ENCODE data around the gene CTNNA3. TPM values are rescaled to one million over a fixed set of nuclear protein-coding genes. Genes with fewer than 3 reads are reported as not detected.

The CTNNA3 gene
- total RNA-seq, 2 donors from 2014 or later, result under 0.01 to 0.33 TPM

DNA sequence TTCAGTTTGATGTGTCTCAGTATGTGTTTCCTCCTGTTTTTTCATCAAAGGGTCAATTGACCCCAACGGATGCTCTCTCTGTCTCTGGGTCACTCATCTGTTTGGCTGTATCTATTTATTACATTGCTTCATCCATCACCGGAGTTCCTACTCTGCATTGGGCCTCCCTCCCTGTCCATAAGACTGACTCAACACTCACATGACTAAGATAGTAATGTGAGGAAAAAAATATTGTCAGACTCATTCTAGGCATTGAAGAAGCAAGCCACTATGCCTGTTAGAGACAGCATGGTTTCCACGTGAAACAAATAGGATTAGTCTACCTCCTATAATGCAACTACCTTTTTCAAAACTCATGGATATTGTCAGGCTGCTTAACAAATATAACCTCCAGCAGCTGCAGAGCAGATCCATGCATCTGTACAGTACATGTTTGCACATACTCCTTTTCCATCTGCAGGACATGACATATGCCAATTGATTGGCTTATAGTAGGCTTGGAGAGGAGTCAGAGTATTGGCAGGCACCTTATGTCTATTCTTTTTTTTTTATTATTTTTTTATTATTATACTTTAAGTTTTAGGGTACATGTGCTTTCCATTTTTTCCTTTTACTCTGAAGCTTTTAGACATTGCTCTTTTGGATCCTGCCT lies 495.0 kb downstream of the CTNNA3 start:
- DNase-seq, result no peak
- Histone ChIP-seq H3K4me3 (no peak overlapping the region), H3K4me1 (no peaks in the 10 kb centered on the region), H3K27ac (no peak overlapping the region), H3K9me3 (no peaks in the 10 kb centered on the region), H3K27me3 (no peaks in the 10 kb centered on the region), H3K36me3 (replicated peaks in 1 of 2; ENCODE audit: insufficient read depth in 1 of 2, low read depth in 2 of 2) (no peaks in the 10 kb centered on the region)
- ATAC-seq, result no peak
- intact Hi-C loops (cut with DNase I), result no loop called here
- 77 to 81% methylated on average over 3 of the region's 3 CpGs for WGBS, 2 donors
- TF ChIP-seq, protein P1, sequence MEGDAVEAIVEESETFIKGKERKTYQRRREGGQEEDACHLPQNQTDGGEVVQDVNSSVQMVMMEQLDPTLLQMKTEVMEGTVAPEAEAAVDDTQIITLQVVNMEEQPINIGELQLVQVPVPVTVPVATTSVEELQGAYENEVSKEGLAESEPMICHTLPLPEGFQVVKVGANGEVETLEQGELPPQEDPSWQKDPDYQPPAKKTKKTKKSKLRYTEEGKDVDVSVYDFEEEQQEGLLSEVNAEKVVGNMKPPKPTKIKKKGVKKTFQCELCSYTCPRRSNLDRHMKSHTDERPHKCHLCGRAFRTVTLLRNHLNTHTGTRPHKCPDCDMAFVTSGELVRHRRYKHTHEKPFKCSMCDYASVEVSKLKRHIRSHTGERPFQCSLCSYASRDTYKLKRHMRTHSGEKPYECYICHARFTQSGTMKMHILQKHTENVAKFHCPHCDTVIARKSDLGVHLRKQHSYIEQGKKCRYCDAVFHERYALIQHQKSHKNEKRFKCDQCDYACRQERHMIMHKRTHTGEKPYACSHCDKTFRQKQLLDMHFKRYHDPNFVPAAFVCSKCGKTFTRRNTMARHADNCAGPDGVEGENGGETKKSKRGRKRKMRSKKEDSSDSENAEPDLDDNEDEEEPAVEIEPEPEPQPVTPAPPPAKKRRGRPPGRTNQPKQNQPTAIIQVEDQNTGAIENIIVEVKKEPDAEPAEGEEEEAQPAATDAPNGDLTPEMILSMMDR (IDR thresholded peaks at IDR 0.05), result no peak
- TF ChIP-seq POLR2A (IDR thresholded peaks at IDR 0.05), result no peak

DNA sequence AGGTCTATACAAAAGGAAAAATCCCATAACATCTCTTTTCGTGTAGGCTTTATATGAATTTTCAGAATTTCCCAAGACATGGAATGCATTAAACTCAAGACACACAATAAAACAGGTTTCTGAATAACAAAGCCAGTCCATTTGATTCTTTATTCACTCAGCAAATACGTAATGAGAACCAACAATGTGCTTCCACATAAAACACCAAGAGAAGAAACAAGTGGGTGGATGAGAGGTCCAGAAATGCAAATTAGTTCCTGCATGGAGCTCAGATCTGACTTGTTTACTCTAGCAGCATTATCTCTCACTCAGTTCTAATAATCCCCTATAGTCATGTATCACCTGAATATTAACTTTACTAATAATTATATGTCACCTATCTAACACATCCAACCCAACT lies 520.6 kb downstream of the CTNNA3 start:
- intact Hi-C loops (cut with DNase I), result no loop called here
- H3K4me1 ChIP-seq, result no peaks in the 10 kb centered on the region
- H3K27ac ChIP-seq, result no peak overlapping the region
- TF ChIP-seq POLR2A (IDR thresholded peaks at IDR 0.05), result no peak
- TF ChIP-seq, protein P1 (IDR thresholded peaks at IDR 0.05), result no peak
- H3K9me3 ChIP-seq, result no peaks in the 10 kb centered on the region
- WGBS, 2 donors, result 65 to 90% methylated on average over 2 of the region's 2 CpGs
- H3K27me3 ChIP-seq, result no peaks in the 10 kb centered on the region
- H3K4me3 ChIP-seq, result no peak overlapping the region
- ATAC-seq (no peak), DNase-seq (no peak)
- H3K36me3 ChIP-seq (replicated peaks in 1 of 2; ENCODE audit: insufficient read depth in 1 of 2, low read depth in 2 of 2), result no peaks in the 10 kb centered on the region

DNA sequence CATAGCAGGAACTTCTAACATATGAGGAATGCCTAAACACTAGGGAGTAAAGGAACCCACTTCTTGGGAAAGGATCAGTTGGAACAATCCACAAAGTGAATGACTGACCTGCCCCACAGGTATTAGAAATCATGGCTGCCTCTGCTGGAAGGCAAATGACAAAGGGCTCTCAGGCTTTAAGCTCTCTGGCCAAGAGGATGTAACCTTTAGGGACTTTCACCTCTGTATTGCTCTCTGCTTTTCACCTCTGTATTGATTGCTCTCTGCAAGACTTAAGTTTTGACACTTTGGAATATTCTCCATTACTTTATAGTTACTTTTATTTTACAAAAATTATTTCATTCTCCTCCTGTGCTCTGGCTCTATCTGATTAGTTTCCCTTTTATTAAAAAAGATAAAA lies 522.2 kb downstream of the CTNNA3 start:
- no peaks in the 10 kb centered on the region for H3K9me3 ChIP-seq
- H3K4me3 ChIP-seq, result no peak overlapping the region
- TF ChIP-seq, protein P1 (IDR thresholded peaks at IDR 0.05), result no peak
- no peak for TF ChIP-seq POLR2A (IDR thresholded peaks at IDR 0.05)
- ATAC-seq (no peak), DNase-seq (no peak)
- no peaks in the 10 kb centered on the region for H3K27me3 ChIP-seq
- no peak overlapping the region for H3K27ac ChIP-seq
- H3K36me3 ChIP-seq (replicated peaks in 1 of 2; ENCODE audit: insufficient read depth in 1 of 2, low read depth in 2 of 2), result no peaks in the 10 kb centered on the region
- intact Hi-C loops (cut with DNase I), result no loop called here
- no peaks in the 10 kb centered on the region for H3K4me1 ChIP-seq

DNA sequence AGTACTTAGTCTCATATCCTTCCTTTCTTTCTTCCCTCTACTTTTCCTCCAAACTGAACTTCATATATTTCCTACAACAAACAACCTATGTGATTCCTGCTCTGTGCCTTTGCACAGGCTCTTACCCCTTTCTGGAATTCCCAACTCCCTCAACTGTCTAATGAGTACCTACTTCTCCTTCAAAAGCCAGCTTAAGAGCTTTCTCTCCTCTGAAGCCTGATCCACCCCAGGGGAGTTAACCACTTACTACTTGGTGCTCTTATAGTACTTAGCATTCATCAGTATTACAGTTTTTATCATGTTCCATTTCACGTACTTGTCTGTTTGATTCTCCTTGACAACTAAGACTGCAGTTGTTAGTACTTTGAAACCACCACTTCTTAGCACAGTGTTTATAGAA lies 524.0 kb downstream of the CTNNA3 start:
- 61 to 74% methylated on average over 1 of the region's 1 CpG for WGBS, 2 donors
- Histone ChIP-seq H3K27ac (no peak overlapping the region), H3K36me3 (replicated peaks in 1 of 2; ENCODE audit: insufficient read depth in 1 of 2, low read depth in 2 of 2) (no peaks in the 10 kb centered on the region), H3K4me1 (no peaks in the 10 kb centered on the region), H3K27me3 (no peaks in the 10 kb centered on the region), H3K4me3 (no peak overlapping the region), H3K9me3 (no peaks in the 10 kb centered on the region)
- ATAC-seq, result no peak
- TF ChIP-seq, protein P1 (IDR thresholded peaks at IDR 0.05), result no peak
- no peak for TF ChIP-seq POLR2A (IDR thresholded peaks at IDR 0.05)
- no peak for DNase-seq
- intact Hi-C loops (cut with DNase I), result no loop called here

DNA sequence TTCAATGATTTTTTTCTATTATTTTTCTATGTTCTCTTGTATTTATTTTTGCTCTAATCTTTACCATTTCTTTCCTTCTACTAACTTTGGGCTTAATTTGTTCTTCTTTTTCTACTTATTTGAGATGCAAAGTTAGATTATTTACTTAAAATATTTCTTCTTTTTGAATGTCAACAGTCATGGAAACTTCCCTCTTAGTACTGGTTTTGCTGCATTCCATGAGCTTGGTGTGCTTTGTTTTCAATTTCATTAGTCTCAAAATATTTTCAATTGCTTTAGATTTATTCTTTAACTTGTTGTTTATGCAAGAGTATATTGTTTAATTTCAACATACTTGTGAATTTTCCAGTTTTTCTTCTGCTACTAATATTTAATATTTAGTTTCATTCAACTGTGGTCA lies 539.8 kb downstream of the CTNNA3 start:
- intact Hi-C loops (cut with DNase I), result no loop called here
- TF ChIP-seq POLR2A (IDR thresholded peaks at IDR 0.05), result no peak
- TF ChIP-seq, protein P1 (IDR thresholded peaks at IDR 0.05), result no peak
- Histone ChIP-seq H3K27me3 (no peaks in the 10 kb centered on the region), H3K27ac (no peak overlapping the region), H3K9me3 (no peaks in the 10 kb centered on the region), H3K4me3 (no peak overlapping the region), H3K4me1 (no peaks in the 10 kb centered on the region), H3K36me3 (replicated peaks in 1 of 2; ENCODE audit: insufficient read depth in 1 of 2, low read depth in 2 of 2) (no peaks in the 10 kb centered on the region)
- DNase-seq (no peak), ATAC-seq (no peak)
